ENCODE measurements around the gene TUSC2. TPM values are rescaled to one million over a fixed set of nuclear protein-coding genes. Genes with fewer than 3 reads are reported as not detected.

Gene TUSC2
- total and polyA plus RNA-seq, 2 of the 13 experiments (the other 11 are each of a cell fraction or from before 2014, with no cell fraction given), result 36.7 to 39.1 TPM

DNA sequence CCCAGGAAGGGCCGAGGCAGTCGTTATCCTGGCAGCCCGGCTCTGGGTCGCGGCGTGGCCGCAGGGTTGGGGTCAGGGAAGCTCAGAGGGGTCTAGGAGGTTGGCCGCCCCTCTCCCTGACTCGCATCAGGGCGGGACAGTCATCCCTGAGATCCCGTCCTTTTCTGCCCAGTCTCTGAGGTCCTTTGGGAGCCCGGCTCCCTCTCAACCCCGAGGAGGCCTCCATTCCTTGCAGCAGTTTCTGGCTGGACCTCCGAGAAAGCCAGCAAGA lies 6.0 kb downstream of the TUSC2 start (continued):
- TF ChIP-seq ISL2 (CRISPR knock-in tag; IDR thresholded peaks at IDR 0.05), result peak; percentile 46; the same call in 1 of the 2 replicates
- no peak for TF ChIP-seq ETV5 (CRISPR knock-in tag; IDR thresholded peaks at IDR 0.05; ENCODE audit: borderline replicate concordance)
- TF ChIP-seq ZNF12 (CRISPR knock-in tag; IDR thresholded peaks at IDR 0.05), result no peak
- TF ChIP-seq, protein P1, sequence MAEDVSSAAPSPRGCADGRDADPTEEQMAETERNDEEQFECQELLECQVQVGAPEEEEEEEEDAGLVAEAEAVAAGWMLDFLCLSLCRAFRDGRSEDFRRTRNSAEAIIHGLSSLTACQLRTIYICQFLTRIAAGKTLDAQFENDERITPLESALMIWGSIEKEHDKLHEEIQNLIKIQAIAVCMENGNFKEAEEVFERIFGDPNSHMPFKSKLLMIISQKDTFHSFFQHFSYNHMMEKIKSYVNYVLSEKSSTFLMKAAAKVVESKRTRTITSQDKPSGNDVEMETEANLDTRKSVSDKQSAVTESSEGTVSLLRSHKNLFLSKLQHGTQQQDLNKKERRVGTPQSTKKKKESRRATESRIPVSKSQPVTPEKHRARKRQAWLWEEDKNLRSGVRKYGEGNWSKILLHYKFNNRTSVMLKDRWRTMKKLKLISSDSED (CRISPR knock-in tag; IDR thresholded peaks at IDR 0.05), result no peak
- TF ChIP-seq SMARCC2 (IDR thresholded peaks at IDR 0.05), result no peak
- TF ChIP-seq, protein P2, sequence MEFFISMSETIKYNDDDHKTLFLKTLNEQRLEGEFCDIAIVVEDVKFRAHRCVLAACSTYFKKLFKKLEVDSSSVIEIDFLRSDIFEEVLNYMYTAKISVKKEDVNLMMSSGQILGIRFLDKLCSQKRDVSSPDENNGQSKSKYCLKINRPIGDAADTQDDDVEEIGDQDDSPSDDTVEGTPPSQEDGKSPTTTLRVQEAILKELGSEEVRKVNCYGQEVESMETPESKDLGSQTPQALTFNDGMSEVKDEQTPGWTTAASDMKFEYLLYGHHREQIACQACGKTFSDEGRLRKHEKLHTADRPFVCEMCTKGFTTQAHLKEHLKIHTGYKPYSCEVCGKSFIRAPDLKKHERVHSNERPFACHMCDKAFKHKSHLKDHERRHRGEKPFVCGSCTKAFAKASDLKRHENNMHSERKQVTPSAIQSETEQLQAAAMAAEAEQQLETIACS (CRISPR knock-in tag; IDR thresholded peaks at IDR 0.05), result no peak; the same call in 1 of the 2 replicates
- TF ChIP-seq, protein P3, sequence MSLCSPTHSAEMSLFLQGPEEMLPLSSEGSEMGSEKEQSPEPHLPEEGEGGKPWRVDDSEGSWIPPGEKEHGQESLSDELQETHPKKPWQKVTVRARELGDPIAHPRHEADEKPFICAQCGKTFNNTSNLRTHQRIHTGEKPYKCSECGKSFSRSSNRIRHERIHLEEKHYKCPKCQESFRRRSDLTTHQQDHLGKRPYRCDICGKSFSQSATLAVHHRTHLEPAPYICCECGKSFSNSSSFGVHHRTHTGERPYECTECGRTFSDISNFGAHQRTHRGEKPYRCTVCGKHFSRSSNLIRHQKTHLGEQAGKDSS (CRISPR knock-in tag; IDR thresholded peaks at IDR 0.05; ENCODE audit: borderline replicate concordance, low read depth), result no peak
- TF ChIP-seq ZBTB3 (CRISPR knock-in tag; IDR thresholded peaks at IDR 0.05; ENCODE audit: borderline replicate concordance, low read depth), result no peak
- TF ChIP-seq ZNF598 (CRISPR knock-in tag; IDR thresholded peaks at IDR 0.05; ENCODE audit: borderline replicate concordance), result no peak
- TF ChIP-seq, protein P4, sequence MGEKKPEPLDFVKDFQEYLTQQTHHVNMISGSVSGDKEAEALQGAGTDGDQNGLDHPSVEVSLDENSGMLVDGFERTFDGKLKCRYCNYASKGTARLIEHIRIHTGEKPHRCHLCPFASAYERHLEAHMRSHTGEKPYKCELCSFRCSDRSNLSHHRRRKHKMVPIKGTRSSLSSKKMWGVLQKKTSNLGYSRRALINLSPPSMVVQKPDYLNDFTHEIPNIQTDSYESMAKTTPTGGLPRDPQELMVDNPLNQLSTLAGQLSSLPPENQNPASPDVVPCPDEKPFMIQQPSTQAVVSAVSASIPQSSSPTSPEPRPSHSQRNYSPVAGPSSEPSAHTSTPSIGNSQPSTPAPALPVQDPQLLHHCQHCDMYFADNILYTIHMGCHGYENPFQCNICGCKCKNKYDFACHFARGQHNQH (CRISPR knock-in tag; IDR thresholded peaks at IDR 0.05), result no peak
- TF ChIP-seq SAP130 (CRISPR knock-in tag; IDR thresholded peaks at IDR 0.05; ENCODE audit: low read depth), result no peak
- TF ChIP-seq, protein P5, sequence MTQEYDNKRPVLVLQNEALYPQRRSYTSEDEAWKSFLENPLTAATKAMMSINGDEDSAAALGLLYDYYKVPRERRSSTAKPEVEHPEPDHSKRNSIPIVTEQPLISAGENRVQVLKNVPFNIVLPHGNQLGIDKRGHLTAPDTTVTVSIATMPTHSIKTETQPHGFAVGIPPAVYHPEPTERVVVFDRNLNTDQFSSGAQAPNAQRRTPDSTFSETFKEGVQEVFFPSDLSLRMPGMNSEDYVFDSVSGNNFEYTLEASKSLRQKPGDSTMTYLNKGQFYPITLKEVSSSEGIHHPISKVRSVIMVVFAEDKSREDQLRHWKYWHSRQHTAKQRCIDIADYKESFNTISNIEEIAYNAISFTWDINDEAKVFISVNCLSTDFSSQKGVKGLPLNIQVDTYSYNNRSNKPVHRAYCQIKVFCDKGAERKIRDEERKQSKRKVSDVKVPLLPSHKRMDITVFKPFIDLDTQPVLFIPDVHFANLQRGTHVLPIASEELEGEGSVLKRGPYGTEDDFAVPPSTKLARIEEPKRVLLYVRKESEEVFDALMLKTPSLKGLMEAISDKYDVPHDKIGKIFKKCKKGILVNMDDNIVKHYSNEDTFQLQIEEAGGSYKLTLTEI (CRISPR knock-in tag; conservative IDR thresholded peaks at IDR 0.05), result no peak
- TF ChIP-seq FOXP1 (IDR thresholded peaks at IDR 0.05), result no peak
- no peak for TF ChIP-seq FOXP1 (CRISPR knock-in tag; IDR thresholded peaks at IDR 0.05)
- TF ChIP-seq ZKSCAN8 (CRISPR knock-in tag; IDR thresholded peaks at IDR 0.05; ENCODE audit: borderline replicate concordance), result peak; percentile 44; the same call in 1 of the 2 replicates
- TF ChIP-seq MED8 (CRISPR knock-in tag; IDR thresholded peaks at IDR 0.05; ENCODE audit: insufficient replicate concordance), result peak; percentile 45
- TF ChIP-seq ZNF780A (CRISPR knock-in tag; IDR thresholded peaks at IDR 0.05), result no peak
- TF ChIP-seq, protein P6, sequence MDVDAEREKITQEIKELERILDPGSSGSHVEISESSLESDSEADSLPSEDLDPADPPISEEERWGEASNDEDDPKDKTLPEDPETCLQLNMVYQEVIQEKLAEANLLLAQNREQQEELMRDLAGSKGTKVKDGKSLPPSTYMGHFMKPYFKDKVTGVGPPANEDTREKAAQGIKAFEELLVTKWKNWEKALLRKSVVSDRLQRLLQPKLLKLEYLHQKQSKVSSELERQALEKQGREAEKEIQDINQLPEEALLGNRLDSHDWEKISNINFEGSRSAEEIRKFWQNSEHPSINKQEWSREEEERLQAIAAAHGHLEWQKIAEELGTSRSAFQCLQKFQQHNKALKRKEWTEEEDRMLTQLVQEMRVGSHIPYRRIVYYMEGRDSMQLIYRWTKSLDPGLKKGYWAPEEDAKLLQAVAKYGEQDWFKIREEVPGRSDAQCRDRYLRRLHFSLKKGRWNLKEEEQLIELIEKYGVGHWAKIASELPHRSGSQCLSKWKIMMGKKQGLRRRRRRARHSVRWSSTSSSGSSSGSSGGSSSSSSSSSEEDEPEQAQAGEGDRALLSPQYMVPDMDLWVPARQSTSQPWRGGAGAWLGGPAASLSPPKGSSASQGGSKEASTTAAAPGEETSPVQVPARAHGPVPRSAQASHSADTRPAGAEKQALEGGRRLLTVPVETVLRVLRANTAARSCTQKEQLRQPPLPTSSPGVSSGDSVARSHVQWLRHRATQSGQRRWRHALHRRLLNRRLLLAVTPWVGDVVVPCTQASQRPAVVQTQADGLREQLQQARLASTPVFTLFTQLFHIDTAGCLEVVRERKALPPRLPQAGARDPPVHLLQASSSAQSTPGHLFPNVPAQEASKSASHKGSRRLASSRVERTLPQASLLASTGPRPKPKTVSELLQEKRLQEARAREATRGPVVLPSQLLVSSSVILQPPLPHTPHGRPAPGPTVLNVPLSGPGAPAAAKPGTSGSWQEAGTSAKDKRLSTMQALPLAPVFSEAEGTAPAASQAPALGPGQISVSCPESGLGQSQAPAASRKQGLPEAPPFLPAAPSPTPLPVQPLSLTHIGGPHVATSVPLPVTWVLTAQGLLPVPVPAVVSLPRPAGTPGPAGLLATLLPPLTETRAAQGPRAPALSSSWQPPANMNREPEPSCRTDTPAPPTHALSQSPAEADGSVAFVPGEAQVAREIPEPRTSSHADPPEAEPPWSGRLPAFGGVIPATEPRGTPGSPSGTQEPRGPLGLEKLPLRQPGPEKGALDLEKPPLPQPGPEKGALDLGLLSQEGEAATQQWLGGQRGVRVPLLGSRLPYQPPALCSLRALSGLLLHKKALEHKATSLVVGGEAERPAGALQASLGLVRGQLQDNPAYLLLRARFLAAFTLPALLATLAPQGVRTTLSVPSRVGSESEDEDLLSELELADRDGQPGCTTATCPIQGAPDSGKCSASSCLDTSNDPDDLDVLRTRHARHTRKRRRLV (CRISPR knock-in tag; IDR thresholded peaks at IDR 0.05), result 0 out of 2 replicates have a peak, but pooled peaks have one; percentile 34
- no peak for TF ChIP-seq ZNF292 (CRISPR knock-in tag; IDR thresholded peaks at IDR 0.05; ENCODE audit: borderline replicate concordance, low read depth)
- 0 out of 2 replicates have a peak, but pooled peaks have one; percentile 59 for TF ChIP-seq ZNF776 (CRISPR knock-in tag; IDR thresholded peaks at IDR 0.05)
- peak in 1 of 2 experiments; percentile 74; a peak in 2 of 4 replicates for TF ChIP-seq POLR2A (IDR thresholded peaks at IDR 0.05; ENCODE audit: insufficient read depth in 1 of 2, low read depth in 2 of 2, low read length in 2 of 2)

All from HepG2 (cell line).